GM12878 (cell line): ENCODE results near the gene ZNF692. TPM values are rescaled to one million over a fixed set of nuclear protein-coding genes. Genes with fewer than 3 reads are reported as not detected.

Experiments
- BMI1 ChIP-seq: fragments of 450-650 bp; IDR thresholded peaks from 2 replicates; pipeline ENCODE4 v1.6.1; 2016; ENCODE audit warnings: mild to moderate bottlenecking, moderate library complexity, borderline replicate concordance
- CBX3 ChIP-seq: fragments of 200-600 bp; sonication (generic); IDR thresholded peaks from 2 replicates; pipeline ENCODE4 v1.6.1; 2016; ENCODE audit warnings: low read depth, borderline replicate concordance
- CHD4 ChIP-seq: fragments of 200-600 bp; sonication (generic); IDR thresholded peaks from 2 replicates; pipeline ENCODE4 v1.6.1; 2016; ENCODE audit warnings: mild to moderate bottlenecking
- HDAC2 ChIP-seq: fragments of 200-600 bp; sonication (generic); IDR thresholded peaks from 2 replicates; pipeline ENCODE4 v1.6.1; 2017
- HDAC6 ChIP-seq: fragments of 200-600 bp; sonication (generic); IDR thresholded peaks from one replicate; pipeline ENCODE4 v1.8.0; 2017; ENCODE audit warnings: antibody characterized with exemption; ENCODE audit not compliant: unreplicated experiment
- IKZF1 ChIP-seq: fragments of 450-650 bp; conservative IDR thresholded peaks from 2 replicates; pipeline ENCODE4 v1.6.1; 2017; ENCODE audit warnings: antibody characterized with exemption, mild to moderate bottlenecking
- IKZF2 ChIP-seq, 2 experiments: fragments of 450-650 bp; IDR thresholded peaks; 2 replicates each; pipeline ENCODE4 v1.6.1; 2017; ENCODE audit warnings: mild to moderate bottlenecking in 2 of 2, moderate library complexity in 2 of 2
- JUND ChIP-seq: IDR thresholded peaks from 2 replicates; pipeline ENCODE4 v1.6.1; 2012; ENCODE audit warnings: low read depth, mild to moderate bottlenecking, low read length, improper control_type of control experiment, moderate library complexity
- MEF2B ChIP-seq: fragments of 450-650 bp; IDR thresholded peaks from 2 replicates; pipeline ENCODE4 v1.6.1; 2018; ENCODE audit warnings: mild to moderate bottlenecking, moderate library complexity; ENCODE audit not compliant: partially characterized antibody, poor library complexity, severe bottlenecking
- PAX5 ChIP-seq: IDR thresholded peaks from 2 replicates; pipeline ENCODE4 v1.6.1; 2011; ENCODE audit warnings: low read depth, low read length, borderline replicate concordance
- PAX8 ChIP-seq: fragments of 450-650 bp; IDR thresholded peaks from 2 replicates; pipeline ENCODE4 v1.6.1; 2017; ENCODE audit warnings: mild to moderate bottlenecking, moderate library complexity
- POLR2AphosphoS5 ChIP-seq: IDR thresholded peaks from 2 replicates; pipeline ENCODE4 v1.6.1; 2011; ENCODE audit warnings: mild to moderate bottlenecking, low read length, inconsistent platforms
- SMAD1 ChIP-seq: fragments of 450-650 bp; IDR thresholded peaks from 2 replicates; pipeline ENCODE4 v1.6.1; 2018; ENCODE audit warnings: mild to moderate bottlenecking, low read depth; ENCODE audit not compliant: partially characterized antibody
- SP1 ChIP-seq: IDR thresholded peaks from one replicate; pipeline ENCODE4 v1.6.1; 2011; ENCODE audit warnings: low read depth, low read length
- TAF1 ChIP-seq: IDR thresholded peaks from 2 replicates; pipeline ENCODE4 v1.6.1; 2011; ENCODE audit warnings: mild to moderate bottlenecking, low read depth, low read length, borderline replicate concordance
- TCF3 ChIP-seq: IDR thresholded peaks from 2 replicates; pipeline ENCODE4 v1.6.1; 2012; ENCODE audit warnings: low read depth, mild to moderate bottlenecking, low read length, borderline replicate concordance; ENCODE audit not compliant: insufficient read depth
- TCF7 ChIP-seq: IDR thresholded peaks from 2 replicates; pipeline ENCODE4 v1.6.1; 2014; ENCODE audit warnings: antibody characterized with exemption, borderline replicate concordance
- YY1 ChIP-seq: IDR thresholded peaks from 2 replicates; pipeline ENCODE4 v1.6.1; 2011; ENCODE audit warnings: low read depth, mild to moderate bottlenecking, low read length
- ZNF217 ChIP-seq: fragments of 450-650 bp; IDR thresholded peaks from 2 replicates; pipeline ENCODE4 v1.6.1; 2017; ENCODE audit warnings: antibody characterized with exemption, mild to moderate bottlenecking
- polyA plus RNA-seq, 11 experiments: library from polyadenylated mRNA; depleted of rRNA in 4 of 11; unstranded in 6 of 11; stranded (reverse) in 5 of 11; fragments of >200 nt; fragmentation: Nextera tagmentation in 4 of 11; fragmentation: Illumina TruSeq in 1 of 11; extraction: Ambion mirVana in 4 of 11; extraction: Trizol in 1 of 11; gene quantifications; 1 replicate in 1 of 11; 2 replicates in 10 of 11; pipeline versions ENCODE4 v1.2.1 to v1.2.3, GENCODE V29; 2011 to 2016; ENCODE audit warnings: inconsistent platforms in 2 of 11, missing spikeins in 2 of 11, low read depth in 1 of 11
- total RNA-seq, 4 experiments: library from RNA; depleted of rRNA in 3 of 4; stranded (reverse); fragments of >200 nt in 3 of 4; fragmentation: Illumina TruSeq in 1 of 4; extraction: Trizol in 1 of 4; gene quantifications; 2 replicates each; pipeline versions ENCODE4 v1.2.1 to v1.2.3, GENCODE V29; 2013 to 2021
- TF ChIP-seq, protein P1 (sequence below): IDR thresholded peaks from 2 replicates; pipeline ENCODE4 v1.6.1; 2011; ENCODE audit warnings: low read depth, mild to moderate bottlenecking, low read length, moderate library complexity, borderline replicate concordance; ENCODE audit errors: extremely low read depth
- TF ChIP-seq, protein P2 (sequence below): fragments of 150-350 bp; IDR thresholded peaks from 2 replicates; pipeline ENCODE4 v1.6.1; 2016; ENCODE audit warnings: low read depth, low read length
- TF ChIP-seq, protein P3 (sequence below): IDR thresholded peaks from 2 replicates; pipeline ENCODE4 v1.6.1; 2012; ENCODE audit warnings: low read depth, low read length, improper control_type of control experiment
- TF ChIP-seq, protein P4 (sequence below): IDR thresholded peaks from 2 replicates; pipeline ENCODE4 v1.6.1; 2011; ENCODE audit warnings: borderline replicate concordance, low read depth, mild to moderate bottlenecking, moderate library complexity, mixed read lengths, low read length; ENCODE audit not compliant: insufficient read depth; ENCODE audit errors: extremely low read length
- TF ChIP-seq, protein P5 (sequence below): IDR thresholded peaks from 2 replicates; pipeline ENCODE4 v1.6.1; 2011; ENCODE audit warnings: low read depth, low read length, improper control_type of control experiment, borderline replicate concordance

ZNF692 gene
- total and polyA plus RNA-seq, 10 of the 15 experiments (the other 5 are each of a cell fraction or from before 2014, with no cell fraction given), result 5.3 to 76.6 (median 36.9) TPM

DNA sequence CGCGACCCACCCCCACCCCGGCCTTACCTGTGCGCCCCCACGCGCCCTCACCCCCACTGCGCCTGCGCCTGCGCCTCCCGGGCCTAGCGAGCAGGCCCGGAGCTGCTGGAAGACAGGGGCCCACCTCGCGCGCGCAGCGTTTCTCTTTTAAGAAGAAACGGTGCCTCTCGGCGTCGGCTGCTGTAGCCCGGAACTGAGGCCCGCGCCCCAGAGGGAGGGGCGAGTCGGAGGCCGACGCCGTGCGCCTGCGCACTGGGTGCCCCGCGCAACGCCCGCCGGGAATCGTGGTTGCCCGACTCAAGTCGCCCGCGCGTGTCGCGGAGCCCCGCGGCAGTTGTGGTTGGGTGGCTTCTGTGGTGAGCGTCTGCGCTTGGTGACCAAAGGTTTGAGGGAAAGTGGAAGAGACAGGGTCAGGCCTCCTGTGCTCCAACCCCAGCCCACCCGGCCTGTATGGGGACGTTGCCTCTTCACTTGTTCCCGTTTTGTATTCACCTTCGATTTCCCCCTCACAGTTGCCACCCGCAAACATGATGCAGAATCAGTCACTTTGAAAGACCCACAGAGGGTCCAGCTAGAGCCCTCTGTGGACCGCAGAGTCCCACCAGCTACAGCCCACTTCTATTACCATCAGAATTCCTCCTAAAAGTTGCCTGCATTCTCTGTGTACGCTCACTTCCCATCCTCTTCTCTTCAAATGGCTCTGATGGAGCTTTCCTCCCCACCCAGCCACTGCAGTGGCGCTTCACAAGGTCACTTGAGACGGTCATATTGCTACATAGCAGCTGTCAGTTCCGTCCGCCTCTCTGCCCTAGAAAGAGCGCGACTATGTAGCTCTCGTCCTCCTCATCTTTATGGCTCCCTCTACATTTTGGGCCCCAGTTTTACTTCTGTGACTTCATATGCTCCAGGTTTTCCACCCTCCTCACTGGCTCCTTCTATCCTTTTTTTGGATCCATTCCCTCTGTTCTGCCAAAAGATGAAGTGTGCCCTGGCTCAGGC is at the start of gene ZNF692 (continued):
- TF ChIP-seq, protein P1, sequence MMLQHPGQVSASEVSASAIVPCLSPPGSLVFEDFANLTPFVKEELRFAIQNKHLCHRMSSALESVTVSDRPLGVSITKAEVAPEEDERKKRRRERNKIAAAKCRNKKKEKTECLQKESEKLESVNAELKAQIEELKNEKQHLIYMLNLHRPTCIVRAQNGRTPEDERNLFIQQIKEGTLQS, result no peak
- no peak for TF ChIP-seq PAX8
- TF ChIP-seq JUND, result 0 out of 2 replicates have a peak, but pooled peaks have one; percentile 20
- TF ChIP-seq IKZF1, result peak; percentile 88
- TF ChIP-seq SP1, result no peak
- no peak for TF ChIP-seq CBX3
- TF ChIP-seq IKZF2 (IDR thresholded peaks at IDR 0.05), result peak in 1 of 2 experiments; percentile 35; a peak in 2 of 4 replicates
- no peak for TF ChIP-seq TCF7
- TF ChIP-seq HDAC6, result no peak
- TF ChIP-seq, protein P2, sequence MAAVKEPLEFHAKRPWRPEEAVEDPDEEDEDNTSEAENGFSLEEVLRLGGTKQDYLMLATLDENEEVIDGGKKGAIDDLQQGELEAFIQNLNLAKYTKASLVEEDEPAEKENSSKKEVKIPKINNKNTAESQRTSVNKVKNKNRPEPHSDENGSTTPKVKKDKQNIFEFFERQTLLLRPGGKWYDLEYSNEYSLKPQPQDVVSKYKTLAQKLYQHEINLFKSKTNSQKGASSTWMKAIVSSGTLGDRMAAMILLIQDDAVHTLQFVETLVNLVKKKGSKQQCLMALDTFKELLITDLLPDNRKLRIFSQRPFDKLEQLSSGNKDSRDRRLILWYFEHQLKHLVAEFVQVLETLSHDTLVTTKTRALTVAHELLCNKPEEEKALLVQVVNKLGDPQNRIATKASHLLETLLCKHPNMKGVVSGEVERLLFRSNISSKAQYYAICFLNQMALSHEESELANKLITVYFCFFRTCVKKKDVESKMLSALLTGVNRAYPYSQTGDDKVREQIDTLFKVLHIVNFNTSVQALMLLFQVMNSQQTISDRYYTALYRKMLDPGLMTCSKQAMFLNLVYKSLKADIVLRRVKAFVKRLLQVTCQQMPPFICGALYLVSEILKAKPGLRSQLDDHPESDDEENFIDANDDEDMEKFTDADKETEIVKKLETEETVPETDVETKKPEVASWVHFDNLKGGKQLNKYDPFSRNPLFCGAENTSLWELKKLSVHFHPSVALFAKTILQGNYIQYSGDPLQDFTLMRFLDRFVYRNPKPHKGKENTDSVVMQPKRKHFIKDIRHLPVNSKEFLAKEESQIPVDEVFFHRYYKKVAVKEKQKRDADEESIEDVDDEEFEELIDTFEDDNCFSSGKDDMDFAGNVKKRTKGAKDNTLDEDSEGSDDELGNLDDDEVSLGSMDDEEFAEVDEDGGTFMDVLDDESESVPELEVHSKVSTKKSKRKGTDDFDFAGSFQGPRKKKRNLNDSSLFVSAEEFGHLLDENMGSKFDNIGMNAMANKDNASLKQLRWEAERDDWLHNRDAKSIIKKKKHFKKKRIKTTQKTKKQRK, result no peak
- peak; percentile 61; the same call in 1 of the 2 replicates for TF ChIP-seq TAF1
- TF ChIP-seq, protein P3, sequence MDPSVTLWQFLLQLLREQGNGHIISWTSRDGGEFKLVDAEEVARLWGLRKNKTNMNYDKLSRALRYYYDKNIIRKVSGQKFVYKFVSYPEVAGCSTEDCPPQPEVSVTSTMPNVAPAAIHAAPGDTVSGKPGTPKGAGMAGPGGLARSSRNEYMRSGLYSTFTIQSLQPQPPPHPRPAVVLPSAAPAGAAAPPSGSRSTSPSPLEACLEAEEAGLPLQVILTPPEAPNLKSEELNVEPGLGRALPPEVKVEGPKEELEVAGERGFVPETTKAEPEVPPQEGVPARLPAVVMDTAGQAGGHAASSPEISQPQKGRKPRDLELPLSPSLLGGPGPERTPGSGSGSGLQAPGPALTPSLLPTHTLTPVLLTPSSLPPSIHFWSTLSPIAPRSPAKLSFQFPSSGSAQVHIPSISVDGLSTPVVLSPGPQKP, result peak; percentile 36
- TF ChIP-seq, protein P4, sequence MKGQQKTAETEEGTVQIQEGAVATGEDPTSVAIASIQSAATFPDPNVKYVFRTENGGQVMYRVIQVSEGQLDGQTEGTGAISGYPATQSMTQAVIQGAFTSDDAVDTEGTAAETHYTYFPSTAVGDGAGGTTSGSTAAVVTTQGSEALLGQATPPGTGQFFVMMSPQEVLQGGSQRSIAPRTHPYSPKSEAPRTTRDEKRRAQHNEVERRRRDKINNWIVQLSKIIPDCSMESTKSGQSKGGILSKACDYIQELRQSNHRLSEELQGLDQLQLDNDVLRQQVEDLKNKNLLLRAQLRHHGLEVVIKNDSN, result no peak
- TF ChIP-seq MEF2B, result no peak
- TF ChIP-seq, protein P5, sequence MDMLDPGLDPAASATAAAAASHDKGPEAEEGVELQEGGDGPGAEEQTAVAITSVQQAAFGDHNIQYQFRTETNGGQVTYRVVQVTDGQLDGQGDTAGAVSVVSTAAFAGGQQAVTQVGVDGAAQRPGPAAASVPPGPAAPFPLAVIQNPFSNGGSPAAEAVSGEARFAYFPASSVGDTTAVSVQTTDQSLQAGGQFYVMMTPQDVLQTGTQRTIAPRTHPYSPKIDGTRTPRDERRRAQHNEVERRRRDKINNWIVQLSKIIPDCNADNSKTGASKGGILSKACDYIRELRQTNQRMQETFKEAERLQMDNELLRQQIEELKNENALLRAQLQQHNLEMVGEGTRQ, result no peak
- TF ChIP-seq YY1, result no peak
- peak; percentile 85 for TF ChIP-seq POLR2AphosphoS5
- no peak for TF ChIP-seq TCF3
- TF ChIP-seq HDAC2, result no peak
- TF ChIP-seq PAX5, result peak; percentile 80; the same call in 1 of the 2 replicates
- no peak for TF ChIP-seq ZNF217
- no peak for TF ChIP-seq SMAD1
- no peak for TF ChIP-seq BMI1
- TF ChIP-seq CHD4, result no peak
